AG09309 (cell line): ENCODE measurements around the gene MSH5.

ENCODE experiments used
- DNase-seq: peaks from one replicate; pipeline ENCODE4 v3.0.0-alpha.2; 2010; ENCODE audit warnings: low read depth
- H3K4me3 ChIP-seq: 2 replicates; pipeline ENCODE4 v1.5.1; 2011; ENCODE audit warnings: mild to moderate bottlenecking, low read depth, low read length, moderate library complexity; ENCODE audit not compliant: control insufficient read depth
- CTCF ChIP-seq: IDR thresholded peaks from 2 replicates; pipeline ENCODE4 v1.5.1; 2011; ENCODE audit warnings: mild to moderate bottlenecking, low read depth, low read length, inconsistent platforms; ENCODE audit not compliant: insufficient read depth, control insufficient read depth; ENCODE audit errors: missing control alignments

Gene MSH5

GRCh38 chr6:31719001-31719400 lies 20.8 kb upstream of the MSH5 start:
- no peak for DNase-seq
- no peak for TF ChIP-seq CTCF
- H3K4me3 ChIP-seq = no peak overlapping the region

- no peak for DNase-seq
- no peak for TF ChIP-seq CTCF
- no peak overlapping the region for H3K4me3 ChIP-seq
Measured at GRCh38 chr6:31720196-31720770, 19.5 kb upstream of the MSH5 start.

GRCh38 chr6:31721351-31722020 lies 18.3 kb upstream of the MSH5 start, which contains the start of gene LY6G6C:
LY6G6C (minus strand) TSS chr6:31721746; CDS start chr6:31721679, 67 bp downstream.
- TF ChIP-seq CTCF = no peak
- no peak within 1 kb of the TSS for H3K4me3 ChIP-seq
- no peak for DNase-seq

- DNase-seq = no peak
- no peak overlapping the region for H3K4me3 ChIP-seq
- no peak for TF ChIP-seq CTCF
Measured at GRCh38 chr6:31722173-31722572, 17.6 kb upstream of the MSH5 start.

- DNase-seq = no peak
- no peak within 1 kb of the TSS for H3K4me3 ChIP-seq
- no peak for TF ChIP-seq CTCF
Measured at GRCh38 chr6:31723245-31723979, 16.4 kb upstream of the MSH5 start, which contains the start of gene MPIG6B. MPIG6B (plus strand) TSS chr6:31723373; CDS start chr6:31723384, 11 bp downstream.

GRCh38 chr6:31723980-31724691 lies 15.7 kb upstream of the MSH5 start:
- TF ChIP-seq CTCF = no peak
- H3K4me3 ChIP-seq = no peak overlapping the region
- no peak for DNase-seq
